ENCODE data around the gene AFG1L.

The AFG1L gene

GRCh38 chr6:108275976-108276375 is 18.9 kb upstream of the AFG1L start:
- no peak for DNase-seq (ENCODE audit: low read depth)
- H3K4me3 ChIP-seq (ENCODE audit: low read depth, low read length): no peak overlapping the region
- TF ChIP-seq, protein P1, sequence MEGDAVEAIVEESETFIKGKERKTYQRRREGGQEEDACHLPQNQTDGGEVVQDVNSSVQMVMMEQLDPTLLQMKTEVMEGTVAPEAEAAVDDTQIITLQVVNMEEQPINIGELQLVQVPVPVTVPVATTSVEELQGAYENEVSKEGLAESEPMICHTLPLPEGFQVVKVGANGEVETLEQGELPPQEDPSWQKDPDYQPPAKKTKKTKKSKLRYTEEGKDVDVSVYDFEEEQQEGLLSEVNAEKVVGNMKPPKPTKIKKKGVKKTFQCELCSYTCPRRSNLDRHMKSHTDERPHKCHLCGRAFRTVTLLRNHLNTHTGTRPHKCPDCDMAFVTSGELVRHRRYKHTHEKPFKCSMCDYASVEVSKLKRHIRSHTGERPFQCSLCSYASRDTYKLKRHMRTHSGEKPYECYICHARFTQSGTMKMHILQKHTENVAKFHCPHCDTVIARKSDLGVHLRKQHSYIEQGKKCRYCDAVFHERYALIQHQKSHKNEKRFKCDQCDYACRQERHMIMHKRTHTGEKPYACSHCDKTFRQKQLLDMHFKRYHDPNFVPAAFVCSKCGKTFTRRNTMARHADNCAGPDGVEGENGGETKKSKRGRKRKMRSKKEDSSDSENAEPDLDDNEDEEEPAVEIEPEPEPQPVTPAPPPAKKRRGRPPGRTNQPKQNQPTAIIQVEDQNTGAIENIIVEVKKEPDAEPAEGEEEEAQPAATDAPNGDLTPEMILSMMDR (IDR thresholded peaks at IDR 0.05; ENCODE audit: control insufficient read depth, extremely low read depth, insufficient read depth): no peak

GRCh38 chr6:108277295-108277694 is 17.6 kb upstream of the AFG1L start:
- H3K4me3 ChIP-seq (ENCODE audit: low read depth, low read length): no peak overlapping the region
- TF ChIP-seq, protein P1 (IDR thresholded peaks at IDR 0.05; ENCODE audit: control insufficient read depth, extremely low read depth, insufficient read depth): no peak
- DNase-seq (ENCODE audit: low read depth): no peak

DNA sequence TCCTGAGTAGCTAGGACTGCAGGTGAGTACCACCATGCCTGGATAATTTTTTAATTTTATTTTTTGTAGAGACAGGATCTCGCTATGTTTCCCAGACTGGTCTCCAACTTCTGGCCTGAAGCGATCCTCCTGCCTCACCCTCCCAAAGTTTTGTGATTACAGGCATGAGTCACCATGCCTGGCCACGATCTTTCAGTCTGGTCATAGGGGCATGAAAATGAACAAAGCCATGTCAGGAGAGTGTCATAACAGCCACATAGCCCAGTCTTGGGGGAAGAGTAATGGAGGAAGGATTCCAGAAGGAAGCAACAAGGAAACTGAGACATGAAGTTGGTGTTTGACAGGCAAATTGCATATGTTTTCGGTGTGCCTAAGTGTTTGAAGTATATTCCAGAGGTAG is 17.0 kb upstream of the AFG1L start:
- no peak for DNase-seq (ENCODE audit: low read depth)
- no peak overlapping the region for H3K4me3 ChIP-seq (ENCODE audit: low read depth, low read length)
- TF ChIP-seq, protein P1 (IDR thresholded peaks at IDR 0.05; ENCODE audit: control insufficient read depth, extremely low read depth, insufficient read depth): no peak

GRCh38 chr6:108285381-108285780 is 9.5 kb upstream of the AFG1L start:
- DNase-seq (ENCODE audit: low read depth): no peak
- H3K4me3 ChIP-seq (ENCODE audit: low read depth, low read length): no peak overlapping the region
- TF ChIP-seq, protein P1 (IDR thresholded peaks at IDR 0.05; ENCODE audit: control insufficient read depth, extremely low read depth, insufficient read depth): no peak

- TF ChIP-seq, protein P1 (IDR thresholded peaks at IDR 0.05; ENCODE audit: control insufficient read depth, extremely low read depth, insufficient read depth): no peak
- no peak overlapping the region for H3K4me3 ChIP-seq (ENCODE audit: low read depth, low read length)
These were observed 8.5 kb upstream of the AFG1L start for GRCh38 chr6:108286366-108286765.

GRCh38 chr6:108287373-108287772 is 7.5 kb upstream of the AFG1L start:
- DNase-seq (ENCODE audit: low read depth): no peak
- TF ChIP-seq, protein P1 (IDR thresholded peaks at IDR 0.05; ENCODE audit: control insufficient read depth, extremely low read depth, insufficient read depth): no peak
- no peak overlapping the region for H3K4me3 ChIP-seq (ENCODE audit: low read depth, low read length)

More at GRCh38 chr6:108286366-108286765, 8.5 kb upstream of the AFG1L start:
- DNase-seq (ENCODE audit: low read depth): no peak

DNA sequence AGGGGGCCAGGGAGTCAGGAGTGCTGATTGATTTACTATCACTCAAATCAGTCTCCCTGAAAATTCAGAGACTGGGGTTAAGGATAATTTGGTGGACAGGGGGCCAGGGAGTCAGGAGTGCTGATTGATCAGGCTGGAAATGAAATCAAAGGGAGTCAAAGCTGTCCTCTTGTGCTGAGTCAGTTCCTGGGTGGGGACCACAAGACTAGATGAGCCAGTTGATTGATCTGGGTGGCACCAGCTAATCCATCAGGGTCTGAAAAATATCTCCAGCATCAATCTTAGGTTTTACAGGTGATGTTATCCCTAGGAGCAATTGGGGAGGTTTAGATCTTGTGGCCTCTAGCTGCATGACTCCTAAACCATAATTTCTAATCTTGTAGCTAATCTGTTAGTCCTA is 6.1 kb upstream of the AFG1L start:
- DNase-seq (ENCODE audit: low read depth): no peak
- H3K4me3 ChIP-seq (ENCODE audit: low read depth, low read length): no peak overlapping the region
- TF ChIP-seq, protein P1 (IDR thresholded peaks at IDR 0.05; ENCODE audit: control insufficient read depth, extremely low read depth, insufficient read depth): no peak

Data from LNCaP clone FGC (cell line).